H1 (cell line): ENCODE measurements around the gene SV2C. TPM values are rescaled to one million over a fixed set of nuclear protein-coding genes. Genes with fewer than 3 reads are reported as not detected.

Experiments
- CTCF ChIA-PET: fragments of 300-600 bp; sonication (Branson Sonifier 250); formaldehyde crosslinking; loops from one replicate; lab custom pipeline; 2021; ENCODE audit not compliant: partially characterized antibody; lab: Charles Lee
- POLR2A ChIA-PET: fragments of 300-600 bp; sonication (Branson Sonifier 250); formaldehyde crosslinking; loops from one replicate; lab custom pipeline; 2021; ENCODE audit warnings: inconsistent platforms; ENCODE audit not compliant: partially characterized antibody; lab: Charles Lee
- DNase-seq, 2 experiments: peaks; one replicate each; pipeline versions ENCODE4 v3.0.0 to v3.0.0-alpha.2; 2010 to 2022; ENCODE audit warnings: low spot score in 2 of 2, low read depth in 1 of 2, mixed read lengths in 1 of 2
- FAIRE-seq: peaks from 2 replicates; lab custom pipeline; 2011; peaks lifted over from hg19 to GRCh38; lab: Jason Lieb, UNC
- H2AFZ ChIP-seq: 2 replicates; pipeline ENCODE4 v1.8.1; 2012; ENCODE audit warnings: low read length, inconsistent platforms
- H2AK5ac ChIP-seq: 2 replicates; pipeline ENCODE4 v1.6.1; 2013; ENCODE audit warnings: low read depth, low read length
- H2BK120ac ChIP-seq: replicated peaks from 2 replicates; pipeline ENCODE3; 2013; ENCODE audit warnings: low read depth, low read length, inconsistent platforms
- H2BK12ac ChIP-seq: 2 replicates; pipeline ENCODE4 v1.6.1; 2013; ENCODE audit warnings: low read depth, low read length
- H2BK15ac ChIP-seq: 2 replicates; pipeline ENCODE4 v1.6.1; 2013; ENCODE audit warnings: low read length
- H2BK20ac ChIP-seq: 2 replicates; pipeline ENCODE4 v1.6.1; 2013; ENCODE audit warnings: low read length
- H2BK5ac ChIP-seq: 2 replicates; pipeline ENCODE4 v1.6.1; 2013; ENCODE audit warnings: low read depth, low read length
- H3K14ac ChIP-seq: 2 replicates; pipeline ENCODE4 v1.6.1; 2013; ENCODE audit warnings: inconsistent platforms; ENCODE audit not compliant: insufficient read length
- H3K18ac ChIP-seq: 2 replicates; pipeline ENCODE4 v1.6.1; 2013; ENCODE audit warnings: low read length; ENCODE audit errors: extremely low read depth
- H3K23ac ChIP-seq: 2 replicates; pipeline ENCODE4 v1.6.1; 2013; ENCODE audit warnings: inconsistent platforms; ENCODE audit not compliant: insufficient read length
- H3K23me2 ChIP-seq: 2 replicates; pipeline ENCODE4 v1.6.1; 2013; ENCODE audit warnings: low read depth, low read length
- H3K27ac ChIP-seq: 2 replicates; pipeline ENCODE4 v1.6.1; 2011; ENCODE audit warnings: low read depth, low read length, inconsistent platforms
- H3K27me3 ChIP-seq, 4 experiments: replicated peaks in 1 of 4; 1 replicate in 1 of 4; 2 replicates in 3 of 4; pipeline versions ENCODE4 v1.6.1 to v1.8.1; 2011 to 2013; ENCODE audit warnings: low read length in 3 of 4, mild to moderate bottlenecking in 3 of 4, inconsistent platforms in 2 of 4, mixed read lengths in 2 of 4, moderate library complexity in 1 of 4; ENCODE audit not compliant: control insufficient read depth in 3 of 4, insufficient read depth in 3 of 4; ENCODE audit errors: extremely low read depth in 1 of 4
- H3K36me3 ChIP-seq, 4 experiments: 2 replicates each; pipeline versions ENCODE4 v1.6.1 to v1.8.1; 2011 to 2013; ENCODE audit warnings: mild to moderate bottlenecking in 4 of 4, low read length in 3 of 4, moderate library complexity in 2 of 4, control low read depth in 1 of 4, inconsistent platforms in 1 of 4; ENCODE audit not compliant: insufficient read depth in 4 of 4, control insufficient read depth in 2 of 4
- H3K4ac ChIP-seq: replicated peaks from 2 replicates; pipeline ENCODE3; 2013; ENCODE audit warnings: low read length, low read depth, mixed read lengths, inconsistent platforms; ENCODE audit not compliant: insufficient read length
- H3K4me1 ChIP-seq, 4 experiments: replicated peaks in 1 of 4; 1 replicate in 1 of 4; 2 replicates in 3 of 4; pipeline versions ENCODE4 v1.6.1 to v1.8.1; 2011 to 2013; ENCODE audit warnings: low read length in 3 of 4, inconsistent platforms in 2 of 4, mixed read lengths in 1 of 4; ENCODE audit not compliant: insufficient read depth in 4 of 4, control insufficient read depth in 3 of 4
- H3K4me2 ChIP-seq, 2 experiments: 2 replicates each; pipeline versions ENCODE4 v1.6.1 to v1.8.1; 2011 to 2013; ENCODE audit warnings: low read depth in 2 of 2, low read length in 2 of 2, control low read depth in 1 of 2, inconsistent platforms in 1 of 2, mild to moderate bottlenecking in 1 of 2; ENCODE audit not compliant: insufficient read depth in 1 of 2
- H3K4me3 ChIP-seq, 4 experiments: fragments of 200-600, 300-600 bp in 1 of 4; sonication (generic), shearing (Covaris generic), sonication (Bioruptor Twin) in 1 of 4; 2 replicates each; pipeline versions ENCODE4 v1.5.1 to v1.8.1; 2011 to 2016; ENCODE audit warnings: low read length in 4 of 4, low read depth in 3 of 4, control low read depth in 2 of 4, inconsistent platforms in 2 of 4, mild to moderate bottlenecking in 2 of 4, mixed read lengths in 1 of 4, moderate library complexity in 1 of 4; ENCODE audit not compliant: insufficient read depth in 2 of 4; ENCODE audit errors: extremely low read depth in 1 of 4
- H3K56ac ChIP-seq: replicated peaks from 2 replicates; pipeline ENCODE3; 2013; ENCODE audit warnings: low read depth, mild to moderate bottlenecking, mixed read lengths, low read length, inconsistent platforms; ENCODE audit not compliant: insufficient read length
- H3K79me1 ChIP-seq: 2 replicates; pipeline ENCODE4 v1.6.1; 2013; ENCODE audit warnings: low read depth, low read length, control low read depth
- H3K79me2 ChIP-seq, 2 experiments: 2 replicates each; pipeline versions ENCODE4 v1.6.1 to v1.8.1; 2012 to 2013; ENCODE audit warnings: low read length in 2 of 2, mild to moderate bottlenecking in 2 of 2, inconsistent platforms in 1 of 2; ENCODE audit not compliant: insufficient read depth in 2 of 2, control insufficient read depth in 1 of 2
- H3K9ac ChIP-seq, 4 experiments: replicated peaks in 1 of 4; 1 replicate in 1 of 4; 2 replicates in 3 of 4; pipeline versions ENCODE4 v1.6.1 to v1.8.1; 2011 to 2013; ENCODE audit warnings: low read depth in 3 of 4, low read length in 3 of 4, control low read depth in 2 of 4, mild to moderate bottlenecking in 2 of 4, moderate library complexity in 2 of 4, inconsistent platforms in 1 of 4; ENCODE audit errors: extremely low read depth in 1 of 4
- H3K9me3 ChIP-seq, 2 experiments: 2 replicates each; pipeline versions ENCODE4 v1.6.1 to v1.8.1; 2012 to 2013; ENCODE audit warnings: mild to moderate bottlenecking in 2 of 2, moderate library complexity in 2 of 2, control low read depth in 1 of 2, inconsistent platforms in 1 of 2, low read depth in 1 of 2, low read length in 1 of 2, mixed read lengths in 1 of 2; ENCODE audit not compliant: insufficient read depth in 2 of 2
- H4K20me1 ChIP-seq, 2 experiments: replicated peaks in 1 of 2; 2 replicates each; pipeline versions ENCODE3 to v1.8.1; 2011 to 2013; ENCODE audit warnings: inconsistent platforms in 2 of 2, low read length in 2 of 2, mild to moderate bottlenecking in 1 of 2; ENCODE audit not compliant: insufficient read depth in 2 of 2, control insufficient read depth in 1 of 2
- H4K5ac ChIP-seq: 2 replicates; pipeline ENCODE4 v1.6.1; 2013; ENCODE audit warnings: low read length, low read depth, mixed read lengths, inconsistent platforms; ENCODE audit not compliant: insufficient read length
- H4K8ac ChIP-seq: 2 replicates; pipeline ENCODE4 v1.8.0; 2013; ENCODE audit warnings: mild to moderate bottlenecking, moderate library complexity, low read length, inconsistent platforms; ENCODE audit not compliant: insufficient read depth; ENCODE audit errors: extremely low read depth
- H4K91ac ChIP-seq: replicated peaks from 2 replicates; pipeline ENCODE3; 2013; ENCODE audit warnings: low read length, mixed read lengths, inconsistent platforms; ENCODE audit not compliant: insufficient read length
- BRCA1 ChIP-seq: IDR thresholded peaks from 2 replicates; pipeline ENCODE4 v1.6.1; 2012; ENCODE audit warnings: low read depth, low read length, improper control_type of control experiment
- SP2 ChIP-seq: IDR thresholded peaks from 2 replicates; pipeline ENCODE4 v1.6.1; 2012; ENCODE audit warnings: mild to moderate bottlenecking, low read length, inconsistent platforms
- WGBS, 2 experiments: shearing (Covaris generic) in 1 of 2; methylation state at CpG; one replicate each; pipeline versions ENCODE4 v1.1.6 to v1.1.7; 2013 to 2015; ENCODE audit warnings: low lambda C conversion rate in 2 of 2, mixed read lengths in 2 of 2, inconsistent platforms in 1 of 2, low coverage in 1 of 2, missing lambda C conversion rate in 1 of 2; ENCODE audit not compliant: insufficient replicate concordance in 2 of 2, insufficient coverage in 1 of 2, insufficient read length in 1 of 2; ENCODE audit errors: extremely low coverage in 1 of 2, missing lambda C conversion rate in 1 of 2; 5-methylcytosine and 5-hydroxymethylcytosine counted together
- polyA plus RNA-seq, 7 experiments: library from polyadenylated mRNA; depleted of rRNA in 3 of 7; stranded (reverse) in 5 of 7; unstranded in 2 of 7; fragments of >200 nt in 5 of 7; fragments of 200-250 nt in 2 of 7; gene quantifications; 1 replicate in 5 of 7; 2 replicates in 1 of 7; 4 replicates in 1 of 7; pipeline versions ENCODE4 v1.2.1 to v1.2.3, GENCODE V29; 2011 to 2013; ENCODE audit warnings: missing spikeins in 2 of 7, mixed read lengths in 2 of 7
- total RNA-seq: library from RNA; stranded (reverse); fragmentation: NEBNext Ultra II Directional; extraction: Animal tissue kit (Norgen Biotek cat#: 25700); gene quantifications from 2 replicates; pipeline ENCODE4 v1.2.1, GENCODE V29; 2021

Gene SV2C
- total and polyA plus RNA-seq, 2 of the 8 experiments (the other 6 are each of a cell fraction or from before 2014, with no cell fraction given): 0.08 to 0.24 TPM

- no peaks in the 10 kb centered on the region for H3K27me3 ChIP-seq
- 92% methylated on average over 4 of the region's 4 CpGs; no CpG with 5 or more reads in 1 of the 2 experiments for WGBS, 2 experiments
- no peak for TF ChIP-seq BRCA1
- no peak for TF ChIP-seq SP2
These were observed 250.4 kb downstream of the SV2C start for GRCh38 chr5:76333571-76333970.

More at GRCh38 chr5:76333571-76333970, 250.4 kb downstream of the SV2C start:
- no peak for FAIRE-seq
- ChIA-PET POLR2A (no interaction called here), CTCF (interaction anchor here (1.3 to 1.5 kb wide), 2 partner anchors 13 to 71 kb away, joined by 3 to 5 read pairs; no protein-coding TSS in a partner anchor)
- H2AK5ac ChIP-seq: no peak overlapping the region
- no peak overlapping the region for H2BK12ac ChIP-seq
- H3K9ac ChIP-seq: no peak overlapping the region
- peaks cover 5 to 10% of the 10 kb centered on the region in 2 experiments; a peak in 3 of 4 replicates for H3K9me3 ChIP-seq
- no peaks in the 10 kb centered on the region for H3K79me2 ChIP-seq
- no peaks in the 10 kb centered on the region; the same call in 1 of the 2 replicates for H3K79me1 ChIP-seq
- no peak overlapping the region for H2AFZ ChIP-seq
- H3K36me3 ChIP-seq: peaks cover 0 to 5% (median 0%) of the 10 kb centered on the region in 4 experiments; a peak in 1 of 8 replicates
- no peak overlapping the region for H2BK15ac ChIP-seq
- no peak overlapping the region for H3K18ac ChIP-seq
- no peak overlapping the region for H4K5ac ChIP-seq
- H3K23ac ChIP-seq: no peak overlapping the region
- H2BK20ac ChIP-seq: no peak overlapping the region
- H4K91ac ChIP-seq: no peak overlapping the region
- H3K4me1 ChIP-seq: peaks cover 1 to 11% (median 5%) of the 10 kb centered on the region in 4 experiments; a peak in 5 of 7 replicates
- H3K14ac ChIP-seq: no peak overlapping the region
- no peak overlapping the region for H3K4me2 ChIP-seq
- no peak overlapping the region for H3K4me3 ChIP-seq
- no peak overlapping the region for H2BK120ac ChIP-seq
- no peaks in the 10 kb centered on the region for H4K20me1 ChIP-seq
- H4K8ac ChIP-seq: no peak overlapping the region
- H3K56ac ChIP-seq: no peak overlapping the region
- no peaks in the 10 kb centered on the region for H3K23me2 ChIP-seq
- H2BK5ac ChIP-seq: no peak overlapping the region
- H3K27ac ChIP-seq: no peak overlapping the region
- no peak overlapping the region for H3K4ac ChIP-seq
- DNase-seq: no peak
